ENCODE measurements around the gene ERFL.
A peak's percentile ranks its signal among the peaks of the same experiment; 100 is the strongest.

Gene ERFL

DNA sequence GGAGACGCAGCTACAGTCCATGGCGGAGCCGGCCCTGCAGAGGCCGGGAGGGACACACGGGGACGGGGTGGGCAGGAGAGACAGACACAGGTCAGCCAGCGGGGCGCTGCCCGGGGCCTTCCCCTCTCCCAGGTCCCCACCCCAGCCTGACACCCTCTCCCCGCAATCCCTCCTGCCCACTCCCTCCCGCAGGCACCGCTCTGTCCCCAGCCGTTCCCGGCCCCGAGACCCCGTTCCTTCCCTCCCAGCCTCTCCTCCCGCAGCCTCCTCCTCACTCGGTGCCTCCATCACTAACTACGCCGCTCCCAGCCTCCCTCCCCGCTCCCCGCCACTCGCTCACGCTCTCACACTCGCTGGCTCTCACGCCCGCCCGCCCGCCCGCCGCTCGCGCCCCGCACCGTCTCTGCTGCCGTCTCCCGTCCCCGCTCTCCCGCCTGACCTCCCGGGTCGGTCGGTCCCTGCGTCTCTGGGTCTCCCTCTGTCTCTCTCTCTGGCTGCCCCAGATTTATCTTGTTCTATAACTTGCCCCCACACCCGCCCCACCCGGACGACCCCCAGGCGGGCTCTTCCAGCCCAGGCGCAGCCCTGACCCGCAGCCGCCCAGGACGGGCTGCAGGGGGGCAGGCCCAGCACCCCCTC, 15.2 kb downstream of the ERFL start:
- ChIA-PET CTCF (no interaction called here), POLR2A (interaction anchor here (0.6 to 1.4 kb wide), 2 partner anchors 29 to 1535 kb away, joined by 5 to 6 read pairs; no protein-coding TSS in a partner anchor)
- Histone ChIP-seq H3K4me1 (ENCODE audit: control insufficient read depth, insufficient read depth, low read length) (no peaks in the 10 kb centered on the region), H3K4me3 (ENCODE audit: low read depth, low read length) (no peak overlapping the region), H3K36me3 (ENCODE audit: control insufficient read depth in 2 of 2, insufficient read depth in 1 of 2, low read length in 2 of 2) (no peaks in the 10 kb centered on the region), H3K9me3 (ENCODE audit: control insufficient read depth, insufficient read depth, low read depth, low read length) (no peaks in the 10 kb centered on the region), H3K27ac (ENCODE audit: extremely low read depth, low read depth, low read length) (no peak overlapping the region)
- no peak for TF ChIP-seq ZNF157 (tag by site-specific recombination; IDR thresholded peaks at IDR 0.05)
- TF ChIP-seq EGR2 (tag by site-specific recombination; IDR thresholded peaks at IDR 0.05; ENCODE audit: low read depth), result 0 out of 2 replicates have a peak, but pooled peaks have one; percentile 11
- TF ChIP-seq HOXC10 (CRISPR knock-in tag; IDR thresholded peaks at IDR 0.05), result no peak
- no peak for TF ChIP-seq ZNF311 (tag by site-specific recombination; IDR thresholded peaks at IDR 0.05; ENCODE audit: borderline replicate concordance)
- no peak for TF ChIP-seq ZNF580 (tag by site-specific recombination; IDR thresholded peaks at IDR 0.05)
- no peak for TF ChIP-seq MYNN (tag by site-specific recombination; IDR thresholded peaks at IDR 0.05; ENCODE audit: borderline replicate concordance)
- no peak for TF ChIP-seq ZNF155 (tag by site-specific recombination; IDR thresholded peaks at IDR 0.05)
- TF ChIP-seq ZBTB10 (tag by site-specific recombination; IDR thresholded peaks at IDR 0.05), result peak; percentile 68
- TF ChIP-seq ZFHX2 (tag by site-specific recombination; conservative IDR thresholded peaks at IDR 0.05), result peak; percentile 61
- TF ChIP-seq ZNF571 (tag by site-specific recombination; IDR thresholded peaks at IDR 0.05), result no peak
- TF ChIP-seq ZBTB20 (tag by site-specific recombination; IDR thresholded peaks at IDR 0.05), result no peak
- TF ChIP-seq ZNF433 (tag by site-specific recombination; IDR thresholded peaks at IDR 0.05; ENCODE audit: low read depth), result no peak
- no peak for TF ChIP-seq ZNF501 (tag by site-specific recombination; IDR thresholded peaks at IDR 0.05)
- TF ChIP-seq ZNF558 (tag by site-specific recombination; IDR thresholded peaks at IDR 0.05), result no peak
- TF ChIP-seq ZNF221 (tag by site-specific recombination; IDR thresholded peaks at IDR 0.05; ENCODE audit: borderline replicate concordance), result no peak
- TF ChIP-seq ZBTB7A (tag by site-specific recombination; IDR thresholded peaks at IDR 0.05; ENCODE audit: low read depth), result 0 out of 2 replicates have a peak, but pooled peaks have one; percentile 34
- TF ChIP-seq ZNF302 (tag by site-specific recombination; IDR thresholded peaks at IDR 0.05; ENCODE audit: low read depth), result no peak
- TF ChIP-seq, protein P1, sequence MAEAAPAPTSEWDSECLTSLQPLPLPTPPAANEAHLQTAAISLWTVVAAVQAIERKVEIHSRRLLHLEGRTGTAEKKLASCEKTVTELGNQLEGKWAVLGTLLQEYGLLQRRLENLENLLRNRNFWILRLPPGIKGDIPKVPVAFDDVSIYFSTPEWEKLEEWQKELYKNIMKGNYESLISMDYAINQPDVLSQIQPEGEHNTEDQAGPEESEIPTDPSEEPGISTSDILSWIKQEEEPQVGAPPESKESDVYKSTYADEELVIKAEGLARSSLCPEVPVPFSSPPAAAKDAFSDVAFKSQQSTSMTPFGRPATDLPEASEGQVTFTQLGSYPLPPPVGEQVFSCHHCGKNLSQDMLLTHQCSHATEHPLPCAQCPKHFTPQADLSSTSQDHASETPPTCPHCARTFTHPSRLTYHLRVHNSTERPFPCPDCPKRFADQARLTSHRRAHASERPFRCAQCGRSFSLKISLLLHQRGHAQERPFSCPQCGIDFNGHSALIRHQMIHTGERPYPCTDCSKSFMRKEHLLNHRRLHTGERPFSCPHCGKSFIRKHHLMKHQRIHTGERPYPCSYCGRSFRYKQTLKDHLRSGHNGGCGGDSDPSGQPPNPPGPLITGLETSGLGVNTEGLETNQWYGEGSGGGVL (tag by site-specific recombination; IDR thresholded peaks at IDR 0.05), result peak; percentile 67
- no peak for TF ChIP-seq ZBTB21 (tag by site-specific recombination; IDR thresholded peaks at IDR 0.05)
- no peak for TF ChIP-seq FEZF1 (tag by site-specific recombination; IDR thresholded peaks at IDR 0.05)
- no peak for TF ChIP-seq ZNF560 (tag by site-specific recombination; IDR thresholded peaks at IDR 0.05; ENCODE audit: borderline replicate concordance)
- TF ChIP-seq ZNF707 (tag by site-specific recombination; IDR thresholded peaks at IDR 0.05), result no peak
- TF ChIP-seq ZBTB48 (tag by site-specific recombination; IDR thresholded peaks at IDR 0.05), result no peak; the same call in 1 of the 2 replicates
- TF ChIP-seq, protein P2, sequence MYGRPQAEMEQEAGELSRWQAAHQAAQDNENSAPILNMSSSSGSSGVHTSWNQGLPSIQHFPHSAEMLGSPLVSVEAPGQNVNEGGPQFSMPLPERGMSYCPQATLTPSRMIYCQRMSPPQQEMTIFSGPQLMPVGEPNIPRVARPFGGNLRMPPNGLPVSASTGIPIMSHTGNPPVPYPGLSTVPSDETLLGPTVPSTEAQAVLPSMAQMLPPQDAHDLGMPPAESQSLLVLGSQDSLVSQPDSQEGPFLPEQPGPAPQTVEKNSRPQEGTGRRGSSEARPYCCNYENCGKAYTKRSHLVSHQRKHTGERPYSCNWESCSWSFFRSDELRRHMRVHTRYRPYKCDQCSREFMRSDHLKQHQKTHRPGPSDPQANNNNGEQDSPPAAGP (tag by site-specific recombination; IDR thresholded peaks at IDR 0.05), result peak; percentile 60
- no peak for TF ChIP-seq ZNF239 (tag by site-specific recombination; IDR thresholded peaks at IDR 0.05)
- TF ChIP-seq, protein P3, sequence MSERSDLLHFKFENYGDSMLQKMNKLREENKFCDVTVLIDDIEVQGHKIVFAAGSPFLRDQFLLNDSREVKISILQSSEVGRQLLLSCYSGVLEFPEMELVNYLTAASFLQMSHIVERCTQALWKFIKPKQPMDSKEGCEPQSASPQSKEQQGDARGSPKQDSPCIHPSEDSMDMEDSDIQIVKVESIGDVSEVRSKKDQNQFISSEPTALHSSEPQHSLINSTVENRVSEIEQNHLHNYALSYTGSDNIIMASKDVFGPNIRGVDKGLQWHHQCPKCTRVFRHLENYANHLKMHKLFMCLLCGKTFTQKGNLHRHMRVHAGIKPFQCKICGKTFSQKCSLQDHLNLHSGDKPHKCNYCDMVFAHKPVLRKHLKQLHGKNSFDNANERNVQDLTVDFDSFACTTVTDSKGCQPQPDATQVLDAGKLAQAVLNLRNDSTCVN (tag by site-specific recombination; optimal IDR thresholded peaks at IDR 0.05), result peak; percentile 42
- TF ChIP-seq ZNF121 (tag by site-specific recombination; IDR thresholded peaks at IDR 0.05), result peak; percentile 43; the same call in 1 of the 2 replicates
- no peak for TF ChIP-seq ZNF548 (tag by site-specific recombination; IDR thresholded peaks at IDR 0.05)
- TF ChIP-seq ZSCAN23 (tag by site-specific recombination; IDR thresholded peaks at IDR 0.05), result no peak
- no peak for TF ChIP-seq ZBTB17 (tag by site-specific recombination; IDR thresholded peaks at IDR 0.05)
- TF ChIP-seq KLF10 (tag by site-specific recombination; IDR thresholded peaks at IDR 0.05), result no peak
